ENCODE results near the gene FOXO3.

DNA sequence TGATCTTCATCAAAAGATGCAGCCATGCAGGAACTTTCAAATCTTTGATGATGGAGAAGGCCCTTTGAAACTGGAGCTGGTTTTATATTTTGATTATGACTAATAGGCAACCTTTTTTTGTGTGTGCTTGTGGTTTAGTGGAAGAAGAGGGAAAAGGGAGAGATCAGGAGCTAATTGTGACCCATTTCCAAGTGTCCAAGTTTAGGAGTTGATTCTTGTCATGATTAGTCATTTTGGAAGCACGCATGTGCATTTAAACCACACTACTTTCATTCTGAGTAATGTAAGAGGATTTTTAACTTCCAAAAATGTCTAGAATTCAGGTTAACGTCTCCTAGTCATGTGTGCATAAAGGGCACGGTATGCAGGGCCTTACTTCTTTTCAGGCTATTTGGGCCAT, 3.5 kb downstream of the FOXO3 start:
- no peak for TF ChIP-seq ZNF20 (CRISPR knock-in tag; IDR thresholded peaks at IDR 0.05)
- TF ChIP-seq, protein P1, sequence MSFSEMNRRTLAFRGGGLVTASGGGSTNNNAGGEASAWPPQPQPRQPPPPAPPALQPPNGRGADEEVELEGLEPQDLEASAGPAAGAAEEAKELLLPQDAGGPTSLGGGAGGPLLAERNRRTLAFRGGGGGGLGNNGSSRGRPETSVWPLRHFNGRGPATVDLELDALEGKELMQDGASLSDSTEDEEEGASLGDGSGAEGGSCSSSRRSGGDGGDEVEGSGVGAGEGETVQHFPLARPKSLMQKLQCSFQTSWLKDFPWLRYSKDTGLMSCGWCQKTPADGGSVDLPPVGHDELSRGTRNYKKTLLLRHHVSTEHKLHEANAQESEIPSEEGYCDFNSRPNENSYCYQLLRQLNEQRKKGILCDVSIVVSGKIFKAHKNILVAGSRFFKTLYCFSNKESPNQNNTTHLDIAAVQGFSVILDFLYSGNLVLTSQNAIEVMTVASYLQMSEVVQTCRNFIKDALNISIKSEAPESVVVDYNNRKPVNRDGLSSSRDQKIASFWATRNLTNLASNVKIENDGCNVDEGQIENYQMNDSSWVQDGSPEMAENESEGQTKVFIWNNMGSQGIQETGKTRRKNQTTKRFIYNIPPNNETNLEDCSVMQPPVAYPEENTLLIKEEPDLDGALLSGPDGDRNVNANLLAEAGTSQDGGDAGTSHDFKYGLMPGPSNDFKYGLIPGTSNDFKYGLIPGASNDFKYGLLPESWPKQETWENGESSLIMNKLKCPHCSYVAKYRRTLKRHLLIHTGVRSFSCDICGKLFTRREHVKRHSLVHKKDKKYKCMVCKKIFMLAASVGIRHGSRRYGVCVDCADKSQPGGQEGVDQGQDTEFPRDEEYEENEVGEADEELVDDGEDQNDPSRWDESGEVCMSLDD (CRISPR knock-in tag; IDR thresholded peaks at IDR 0.05; ENCODE audit: borderline replicate concordance) = no peak
- TF ChIP-seq, protein P2, sequence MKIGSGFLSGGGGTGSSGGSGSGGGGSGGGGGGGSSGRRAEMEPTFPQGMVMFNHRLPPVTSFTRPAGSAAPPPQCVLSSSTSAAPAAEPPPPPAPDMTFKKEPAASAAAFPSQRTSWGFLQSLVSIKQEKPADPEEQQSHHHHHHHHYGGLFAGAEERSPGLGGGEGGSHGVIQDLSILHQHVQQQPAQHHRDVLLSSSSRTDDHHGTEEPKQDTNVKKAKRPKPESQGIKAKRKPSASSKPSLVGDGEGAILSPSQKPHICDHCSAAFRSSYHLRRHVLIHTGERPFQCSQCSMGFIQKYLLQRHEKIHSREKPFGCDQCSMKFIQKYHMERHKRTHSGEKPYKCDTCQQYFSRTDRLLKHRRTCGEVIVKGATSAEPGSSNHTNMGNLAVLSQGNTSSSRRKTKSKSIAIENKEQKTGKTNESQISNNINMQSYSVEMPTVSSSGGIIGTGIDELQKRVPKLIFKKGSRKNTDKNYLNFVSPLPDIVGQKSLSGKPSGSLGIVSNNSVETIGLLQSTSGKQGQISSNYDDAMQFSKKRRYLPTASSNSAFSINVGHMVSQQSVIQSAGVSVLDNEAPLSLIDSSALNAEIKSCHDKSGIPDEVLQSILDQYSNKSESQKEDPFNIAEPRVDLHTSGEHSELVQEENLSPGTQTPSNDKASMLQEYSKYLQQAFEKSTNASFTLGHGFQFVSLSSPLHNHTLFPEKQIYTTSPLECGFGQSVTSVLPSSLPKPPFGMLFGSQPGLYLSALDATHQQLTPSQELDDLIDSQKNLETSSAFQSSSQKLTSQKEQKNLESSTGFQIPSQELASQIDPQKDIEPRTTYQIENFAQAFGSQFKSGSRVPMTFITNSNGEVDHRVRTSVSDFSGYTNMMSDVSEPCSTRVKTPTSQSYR (CRISPR knock-in tag; IDR thresholded peaks at IDR 0.05; ENCODE audit: borderline replicate concordance) = no peak
- TF ChIP-seq SKI (IDR thresholded peaks at IDR 0.05; ENCODE audit: partially characterized antibody) = no peak
- no peak for TF ChIP-seq POLR2G (IDR thresholded peaks at IDR 0.05; ENCODE audit: low read depth, low read length)
- TF ChIP-seq, protein P3, sequence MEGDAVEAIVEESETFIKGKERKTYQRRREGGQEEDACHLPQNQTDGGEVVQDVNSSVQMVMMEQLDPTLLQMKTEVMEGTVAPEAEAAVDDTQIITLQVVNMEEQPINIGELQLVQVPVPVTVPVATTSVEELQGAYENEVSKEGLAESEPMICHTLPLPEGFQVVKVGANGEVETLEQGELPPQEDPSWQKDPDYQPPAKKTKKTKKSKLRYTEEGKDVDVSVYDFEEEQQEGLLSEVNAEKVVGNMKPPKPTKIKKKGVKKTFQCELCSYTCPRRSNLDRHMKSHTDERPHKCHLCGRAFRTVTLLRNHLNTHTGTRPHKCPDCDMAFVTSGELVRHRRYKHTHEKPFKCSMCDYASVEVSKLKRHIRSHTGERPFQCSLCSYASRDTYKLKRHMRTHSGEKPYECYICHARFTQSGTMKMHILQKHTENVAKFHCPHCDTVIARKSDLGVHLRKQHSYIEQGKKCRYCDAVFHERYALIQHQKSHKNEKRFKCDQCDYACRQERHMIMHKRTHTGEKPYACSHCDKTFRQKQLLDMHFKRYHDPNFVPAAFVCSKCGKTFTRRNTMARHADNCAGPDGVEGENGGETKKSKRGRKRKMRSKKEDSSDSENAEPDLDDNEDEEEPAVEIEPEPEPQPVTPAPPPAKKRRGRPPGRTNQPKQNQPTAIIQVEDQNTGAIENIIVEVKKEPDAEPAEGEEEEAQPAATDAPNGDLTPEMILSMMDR (CRISPR knock-in tag; IDR thresholded peaks at IDR 0.05) = no peak
